HG03469 (cell line): Measurements from ENCODE around the gene MSH4.
"Not testable (repeated sequence)": the region's sequence is repeated elsewhere in the genome, so short reads cannot be mapped to it uniquely, and the experiment has no call there.

Experiments used
- ATAC-seq: cut with Tn5 transposase; IDR thresholded peaks from one replicate; pipeline ENCODE4 v1.9.1; 2021; ENCODE audit warnings: mild to moderate bottlenecking, moderate library complexity, moderate number of reproducible peaks; ENCODE audit not compliant: unreplicated experiment

MSH4 gene

DNA sequence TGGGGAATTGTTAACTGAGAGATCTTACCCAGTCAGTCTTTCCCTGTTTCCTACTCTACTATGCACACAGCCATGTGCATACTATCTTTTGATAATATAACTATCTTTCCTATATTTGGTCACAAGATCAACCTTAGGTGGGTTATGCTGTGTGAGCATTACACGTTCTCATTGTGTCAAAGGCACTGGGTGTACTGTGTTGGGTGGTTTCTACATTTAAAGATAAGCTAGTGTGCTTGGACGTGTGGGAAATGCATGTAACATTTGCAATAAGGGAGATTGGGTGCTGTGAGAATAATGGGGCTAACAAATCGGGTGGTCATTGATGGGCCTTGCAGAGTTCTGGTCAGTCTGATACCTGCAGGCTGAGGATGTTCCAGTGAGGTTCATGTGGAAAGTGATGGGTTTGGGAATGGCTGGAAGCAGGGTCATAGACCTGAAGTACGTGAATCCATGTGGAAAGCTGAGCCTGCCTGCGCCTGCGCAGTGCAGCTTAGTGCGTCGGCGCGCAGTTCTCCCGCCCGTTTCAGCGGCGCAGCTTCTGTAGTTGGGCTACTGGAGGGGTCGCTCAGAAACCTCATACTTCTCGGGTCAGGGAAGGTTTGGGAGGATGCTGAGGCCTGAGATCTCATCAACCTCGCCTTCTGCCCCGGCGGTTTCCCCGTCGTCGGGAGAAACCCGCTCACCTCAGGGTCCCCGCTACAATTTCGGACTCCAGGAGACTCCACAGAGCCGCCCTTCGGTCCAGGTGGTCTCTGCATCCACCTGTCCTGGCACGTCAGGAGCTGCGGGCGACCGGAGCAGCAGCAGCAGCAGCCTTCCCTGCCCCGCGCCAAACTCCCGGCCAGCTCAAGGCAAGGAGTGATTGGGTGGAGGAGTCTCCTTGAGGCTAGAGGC, at the start of gene MSH4:
TSS of gene MSH4 (plus strand) at position 507 of the 897 bp plus-strand sequence. CDS start at position 611, 104 bp downstream.
- no peak for ATAC-seq

GRCh38 chr1:75757210-75757609, 39.5 kb upstream of the MSH4 start:
- ATAC-seq = not testable (repeated sequence)

- ATAC-seq = not testable (repeated sequence)
Measured at GRCh38 chr1:75758543-75758942, 38.1 kb upstream of the MSH4 start.

GRCh38 chr1:75764057-75764655, 32.5 kb upstream of the MSH4 start:
- no peak for ATAC-seq

DNA sequence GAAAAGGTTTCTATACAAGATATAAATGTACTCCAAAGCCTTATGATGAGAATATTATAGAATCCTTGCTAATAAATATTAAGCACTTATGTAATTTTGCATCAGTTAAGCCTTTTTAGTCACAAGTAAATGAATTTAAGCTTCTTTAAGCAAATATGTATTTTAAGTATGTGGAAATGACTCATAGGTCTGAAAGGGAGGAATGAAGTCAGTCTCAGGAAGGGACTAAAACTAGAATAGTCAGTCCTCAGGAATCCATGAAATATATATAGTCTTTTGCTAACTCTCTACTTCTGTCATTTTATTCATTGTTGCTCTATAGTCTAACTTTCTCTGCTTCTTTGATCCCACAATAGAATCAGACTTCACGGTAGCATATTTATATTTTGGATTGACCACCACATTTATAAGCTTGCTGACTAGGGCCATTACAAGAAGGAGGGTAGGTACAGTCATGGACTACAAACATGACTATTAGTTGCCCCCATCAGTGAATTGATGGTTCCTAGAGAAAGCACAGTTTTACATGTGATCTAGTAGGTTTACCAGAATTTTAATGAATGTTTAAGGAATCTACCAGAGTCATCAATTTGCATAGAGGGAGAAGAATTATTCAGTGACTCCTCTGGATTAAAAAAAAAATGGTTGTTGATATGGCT, 30.9 kb upstream of the MSH4 start:
- ATAC-seq = no peak

- ATAC-seq = no peak
Measured at GRCh38 chr1:75768016-75768415, 28.7 kb upstream of the MSH4 start.

DNA sequence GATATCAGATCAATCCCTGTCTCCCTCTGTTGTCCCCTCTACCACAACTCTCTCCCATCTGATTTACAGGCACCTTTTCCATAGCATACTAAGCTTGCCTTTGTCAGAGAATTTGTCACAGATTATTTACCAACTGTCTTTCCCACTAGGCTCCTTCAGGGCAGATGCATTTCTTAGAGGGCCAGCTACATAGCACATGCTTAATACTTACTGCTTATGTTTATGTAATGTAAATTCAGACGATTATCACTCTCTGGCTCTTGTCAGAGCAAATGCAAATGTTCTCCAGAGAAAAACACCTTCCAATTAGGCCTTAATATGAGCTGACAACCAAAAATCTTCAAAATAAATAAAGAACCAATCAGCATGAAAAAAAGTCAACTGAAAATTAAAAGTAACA, 25.9 kb upstream of the MSH4 start:
- ATAC-seq = no peak

DNA sequence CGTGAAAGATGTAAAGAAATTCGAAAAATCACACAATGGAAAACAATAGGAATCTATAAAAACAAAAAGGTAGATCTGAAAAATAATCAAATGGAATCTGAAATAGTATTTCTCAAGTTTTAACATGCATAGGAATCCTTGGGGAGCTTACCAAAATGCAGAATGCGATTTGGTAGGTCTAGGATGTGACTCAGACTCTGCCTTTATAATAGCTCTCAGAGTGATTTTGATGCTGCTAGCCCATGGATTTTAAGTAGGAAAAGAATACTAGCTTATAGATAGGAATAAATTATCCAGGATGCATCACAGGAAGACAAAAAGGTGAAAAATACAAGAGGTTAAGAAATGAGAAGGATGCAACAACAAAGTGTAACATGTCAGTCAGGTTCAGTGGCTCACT, 24.7 kb upstream of the MSH4 start:
- ATAC-seq = no peak

DNA sequence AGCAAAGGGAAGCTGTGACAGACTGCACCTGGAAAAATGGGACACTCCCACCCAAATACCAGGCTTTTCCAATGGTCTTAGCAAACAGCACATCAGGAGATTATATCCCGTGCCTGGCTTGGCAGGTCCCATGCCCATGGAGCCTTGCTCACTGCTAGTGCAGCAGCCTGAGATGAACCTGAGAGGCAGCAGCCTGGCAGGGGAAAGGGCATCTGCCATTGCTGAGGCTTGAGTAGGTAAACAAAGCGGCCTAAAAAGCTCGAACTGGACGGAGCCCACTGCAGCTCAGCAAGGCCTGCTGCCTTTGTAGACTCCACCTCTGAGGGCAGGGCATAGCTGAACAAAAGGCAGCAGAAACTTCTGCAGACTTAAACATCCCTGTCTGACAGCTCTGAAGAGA, 18.9 kb upstream of the MSH4 start:
- ATAC-seq = not testable (repeated sequence)

- not testable (repeated sequence) for ATAC-seq
Measured at GRCh38 chr1:75778694-75779093, 18.0 kb upstream of the MSH4 start.

DNA sequence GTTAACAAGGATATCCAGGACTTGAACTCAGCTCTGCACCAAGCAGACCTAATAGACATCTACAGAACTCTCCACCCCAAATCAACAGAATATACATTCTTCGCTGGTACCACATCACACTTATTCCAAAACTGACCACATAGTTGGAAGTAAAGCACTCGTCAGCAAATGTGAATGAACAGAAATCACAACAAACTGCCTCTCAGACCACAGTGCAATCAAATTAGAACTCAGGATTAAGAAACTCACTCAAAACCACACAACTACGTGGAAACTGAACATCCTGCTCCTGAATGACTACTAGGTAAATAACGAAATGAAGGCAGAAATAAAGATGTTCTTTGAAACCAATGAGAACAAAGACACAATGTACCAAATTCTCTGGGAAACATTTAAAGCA, 16.5 kb upstream of the MSH4 start:
- ATAC-seq = not testable (repeated sequence)

DNA sequence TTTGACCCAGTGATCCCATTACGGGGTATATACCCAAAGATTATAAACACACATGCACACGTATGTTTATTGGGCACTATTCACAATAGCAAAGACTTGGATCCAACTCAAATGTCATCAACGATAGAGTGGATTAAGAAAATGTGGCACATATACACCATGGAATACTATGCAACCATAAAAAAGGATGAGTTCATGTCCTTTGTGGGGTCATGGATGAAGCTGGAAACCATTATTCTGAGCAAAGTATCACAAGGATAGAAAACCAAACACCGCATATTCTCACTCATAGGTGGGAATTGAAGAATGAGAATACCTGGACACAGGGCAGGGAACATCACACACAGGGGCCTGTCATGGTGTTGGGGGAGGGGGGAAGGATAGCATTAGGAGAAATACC, 12.8 kb upstream of the MSH4 start:
- ATAC-seq = not testable (repeated sequence)

DNA sequence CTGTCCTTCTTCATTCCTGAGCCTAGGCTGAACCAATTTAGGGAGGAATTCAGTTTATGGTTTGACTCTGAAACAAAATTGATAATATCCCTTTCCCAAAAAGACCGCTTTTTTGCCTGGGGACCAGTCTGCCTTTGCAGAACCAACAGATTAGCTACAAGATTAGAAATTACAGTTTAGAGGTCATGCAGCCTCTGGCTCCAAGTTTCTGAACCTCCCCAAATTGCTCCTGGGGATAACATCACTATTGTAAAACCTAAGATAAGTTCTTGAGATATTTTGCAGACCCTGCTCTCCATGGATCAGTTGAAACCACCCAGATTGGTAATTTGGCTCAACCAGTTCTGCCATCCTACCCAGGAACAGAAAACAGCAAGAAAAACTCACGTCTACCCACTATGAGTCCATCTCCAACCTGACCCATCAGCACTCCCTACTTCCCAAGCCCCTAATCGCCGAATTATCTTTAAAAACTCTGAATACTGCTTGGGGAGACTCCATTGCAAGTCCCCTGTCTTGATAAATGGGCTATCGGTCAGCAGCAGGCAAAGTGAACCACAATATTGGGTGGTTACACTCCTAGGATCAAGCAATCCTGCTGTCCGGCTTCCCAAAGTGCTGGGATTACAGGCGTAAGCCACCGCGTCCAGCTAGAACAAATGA, 11.2 kb upstream of the MSH4 start:
- peak; percentile 3 for ATAC-seq

DNA sequence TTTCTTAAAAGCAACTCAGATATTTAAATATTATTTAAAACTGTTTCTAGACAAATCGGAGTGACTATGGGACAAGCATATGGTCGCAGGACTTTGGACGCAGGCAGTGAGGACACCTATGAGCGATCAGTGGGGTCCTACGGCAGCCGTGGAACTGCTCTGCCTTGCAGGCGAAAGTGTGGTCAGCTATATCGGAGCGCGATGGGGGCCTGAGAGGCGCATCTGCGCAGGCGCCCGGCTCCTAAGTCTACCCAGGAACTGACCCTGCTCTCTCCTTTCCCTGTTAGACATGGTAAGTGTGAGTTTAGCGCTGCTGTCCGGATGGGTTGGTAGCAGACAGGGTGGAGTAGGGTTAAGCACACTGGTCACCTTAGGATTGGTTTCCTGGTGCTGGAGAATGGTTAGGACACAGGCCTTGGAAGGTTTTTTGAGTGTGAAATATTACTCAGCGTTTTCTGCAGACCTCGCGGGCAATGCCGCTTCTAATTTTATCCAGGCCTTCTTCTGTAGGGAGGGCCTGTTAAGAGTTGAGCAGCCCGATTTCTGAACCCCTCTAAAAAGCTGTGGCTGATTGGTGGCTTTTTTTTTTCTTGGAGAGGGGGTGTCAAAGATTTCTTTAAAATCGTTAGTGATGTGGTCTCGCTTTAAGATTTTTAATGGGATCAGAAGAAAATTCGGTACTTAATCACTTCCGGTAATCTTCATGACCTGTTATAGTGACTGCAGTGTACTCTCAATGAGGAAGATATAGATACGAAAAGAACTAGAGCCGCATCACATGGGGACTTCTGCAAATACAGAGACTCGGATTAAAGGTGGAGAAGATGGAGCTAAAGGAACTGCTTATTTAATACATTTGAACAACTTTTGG, 10.5 kb upstream of the MSH4 start, which contains the start of gene RABGGTB:
TSS of gene RABGGTB (plus strand) at position 274 of the 871 bp plus-strand sequence. CDS start at position 290, 16 bp downstream.
- peak; percentile 63 for ATAC-seq

GRCh38 chr1:75786901-75787493, 9.7 kb upstream of the MSH4 start:
- ATAC-seq = no peak

DNA sequence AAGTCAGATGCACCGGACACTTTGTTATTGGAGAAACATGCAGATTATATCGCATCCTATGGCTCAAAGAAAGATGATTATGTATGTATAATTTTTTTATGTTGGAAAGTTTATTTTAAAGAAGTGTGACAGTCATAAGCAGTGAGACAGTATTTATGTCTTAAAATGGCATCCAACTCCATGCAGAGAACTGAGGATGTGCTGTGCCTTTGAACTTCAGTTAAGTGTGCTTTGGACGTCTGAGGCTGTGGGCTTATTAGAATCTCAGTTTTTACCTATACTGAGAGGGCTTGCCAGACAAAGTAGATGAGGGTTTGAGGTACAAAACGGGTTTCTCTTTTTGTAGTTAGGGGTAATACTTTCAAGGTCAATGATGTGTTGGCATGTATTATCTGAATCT, 9.2 kb upstream of the MSH4 start:
- ATAC-seq = no peak

DNA sequence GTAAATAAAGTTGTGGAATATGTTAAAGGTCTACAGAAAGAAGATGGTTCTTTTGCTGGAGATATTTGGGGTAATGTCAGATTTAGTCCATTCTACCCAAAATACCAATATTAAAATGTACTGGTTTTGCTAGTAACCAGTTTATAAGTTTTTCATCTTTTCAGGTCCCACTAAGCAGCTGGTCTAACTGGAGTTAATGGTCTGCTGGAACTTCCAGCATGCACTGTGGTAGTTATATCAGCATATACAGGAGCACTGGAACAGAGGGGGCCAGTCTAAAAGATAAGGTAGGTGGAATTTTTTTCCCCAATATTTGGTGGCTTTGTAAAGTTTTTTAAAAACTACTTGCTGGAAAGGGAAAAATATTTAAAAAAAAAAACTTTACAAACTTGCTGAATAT, 6.7 kb upstream of the MSH4 start:
- no peak for ATAC-seq

GRCh38 chr1:75791022-75791421, 5.7 kb upstream of the MSH4 start:
- no peak for ATAC-seq

DNA sequence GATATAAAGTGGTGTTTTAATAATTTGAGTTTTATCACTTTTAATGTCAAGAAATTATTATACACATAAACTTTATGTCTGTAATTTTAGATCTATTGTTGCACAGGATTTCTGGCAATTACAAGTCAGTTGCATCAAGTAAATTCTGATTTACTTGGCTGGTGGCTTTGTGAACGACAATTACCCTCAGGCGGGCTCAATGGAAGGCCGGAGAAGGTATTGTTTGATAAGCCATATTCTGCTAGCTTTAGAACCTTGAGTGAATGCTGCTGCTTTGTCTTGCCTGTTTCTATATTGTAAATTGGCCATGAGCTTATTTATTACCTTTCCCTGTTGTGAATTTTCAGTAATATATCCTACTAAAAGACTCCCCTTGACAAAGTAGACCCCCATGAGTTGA, 4.6 kb upstream of the MSH4 start:
- no peak for ATAC-seq

GRCh38 chr1:75794382-75794781, 2.3 kb upstream of the MSH4 start:
- ATAC-seq = no peak
